Esophagus squamous epithelium (tissue), 4 donors: ENCODE measurements around the gene SLC24A4.

Experiments used
- POLR2A ChIP-seq, 4 donors: fragments of 450-650 bp; IDR thresholded peaks; one replicate each; pipeline ENCODE4 v1.6.1; 2017; ENCODE audit warnings: antibody characterized with exemption in 4 of 4, mild to moderate bottlenecking in 4 of 4, moderate library complexity in 3 of 4
- TF ChIP-seq, protein P1 (sequence below), 6 experiments: fragments of 450-650 bp in 4 of 6; fragments of 200-600 bp in 2 of 6; sonication (generic) in 2 of 6; IDR thresholded peaks; one replicate each; pipeline ENCODE4 v1.5.1; 2016 to 2019; ENCODE audit warnings: antibody characterized with exemption in 6 of 6, mild to moderate bottlenecking in 4 of 6, moderate library complexity in 4 of 6

DNA sequence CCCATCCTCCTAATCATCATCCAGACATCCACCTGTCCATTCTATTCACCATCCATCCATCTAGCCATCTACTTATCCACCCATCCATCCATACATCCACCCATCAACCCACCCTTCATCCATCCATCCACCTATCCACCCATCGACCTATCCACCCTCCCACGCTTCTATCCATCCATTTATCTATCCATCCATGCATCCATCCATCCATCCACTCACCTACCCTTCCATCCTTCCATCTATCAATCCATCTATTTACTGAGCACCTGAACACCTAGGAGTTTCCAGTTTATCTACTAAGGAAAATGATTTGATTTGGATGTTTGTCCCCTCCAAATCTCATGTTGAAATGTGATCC lies 198.1 kb downstream of the SLC24A4 start:
- TF ChIP-seq, protein P1, sequence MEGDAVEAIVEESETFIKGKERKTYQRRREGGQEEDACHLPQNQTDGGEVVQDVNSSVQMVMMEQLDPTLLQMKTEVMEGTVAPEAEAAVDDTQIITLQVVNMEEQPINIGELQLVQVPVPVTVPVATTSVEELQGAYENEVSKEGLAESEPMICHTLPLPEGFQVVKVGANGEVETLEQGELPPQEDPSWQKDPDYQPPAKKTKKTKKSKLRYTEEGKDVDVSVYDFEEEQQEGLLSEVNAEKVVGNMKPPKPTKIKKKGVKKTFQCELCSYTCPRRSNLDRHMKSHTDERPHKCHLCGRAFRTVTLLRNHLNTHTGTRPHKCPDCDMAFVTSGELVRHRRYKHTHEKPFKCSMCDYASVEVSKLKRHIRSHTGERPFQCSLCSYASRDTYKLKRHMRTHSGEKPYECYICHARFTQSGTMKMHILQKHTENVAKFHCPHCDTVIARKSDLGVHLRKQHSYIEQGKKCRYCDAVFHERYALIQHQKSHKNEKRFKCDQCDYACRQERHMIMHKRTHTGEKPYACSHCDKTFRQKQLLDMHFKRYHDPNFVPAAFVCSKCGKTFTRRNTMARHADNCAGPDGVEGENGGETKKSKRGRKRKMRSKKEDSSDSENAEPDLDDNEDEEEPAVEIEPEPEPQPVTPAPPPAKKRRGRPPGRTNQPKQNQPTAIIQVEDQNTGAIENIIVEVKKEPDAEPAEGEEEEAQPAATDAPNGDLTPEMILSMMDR (IDR thresholded peaks at IDR 0.05): no peak
- no peak for TF ChIP-seq POLR2A (IDR thresholded peaks at IDR 0.05)
